ENCODE data around the gene ATP13A1. TPM values are rescaled to one million over a fixed set of nuclear protein-coding genes. Genes with fewer than 3 reads are reported as not detected.
"Not testable (repeated sequence)": the region's sequence is repeated elsewhere in the genome, so short reads cannot be mapped to it uniquely, and the experiment has no call there.

The ATP13A1 gene
- total RNA-seq, 2 experiments from 2014 or later = 88.6 to 96.1 TPM

DNA sequence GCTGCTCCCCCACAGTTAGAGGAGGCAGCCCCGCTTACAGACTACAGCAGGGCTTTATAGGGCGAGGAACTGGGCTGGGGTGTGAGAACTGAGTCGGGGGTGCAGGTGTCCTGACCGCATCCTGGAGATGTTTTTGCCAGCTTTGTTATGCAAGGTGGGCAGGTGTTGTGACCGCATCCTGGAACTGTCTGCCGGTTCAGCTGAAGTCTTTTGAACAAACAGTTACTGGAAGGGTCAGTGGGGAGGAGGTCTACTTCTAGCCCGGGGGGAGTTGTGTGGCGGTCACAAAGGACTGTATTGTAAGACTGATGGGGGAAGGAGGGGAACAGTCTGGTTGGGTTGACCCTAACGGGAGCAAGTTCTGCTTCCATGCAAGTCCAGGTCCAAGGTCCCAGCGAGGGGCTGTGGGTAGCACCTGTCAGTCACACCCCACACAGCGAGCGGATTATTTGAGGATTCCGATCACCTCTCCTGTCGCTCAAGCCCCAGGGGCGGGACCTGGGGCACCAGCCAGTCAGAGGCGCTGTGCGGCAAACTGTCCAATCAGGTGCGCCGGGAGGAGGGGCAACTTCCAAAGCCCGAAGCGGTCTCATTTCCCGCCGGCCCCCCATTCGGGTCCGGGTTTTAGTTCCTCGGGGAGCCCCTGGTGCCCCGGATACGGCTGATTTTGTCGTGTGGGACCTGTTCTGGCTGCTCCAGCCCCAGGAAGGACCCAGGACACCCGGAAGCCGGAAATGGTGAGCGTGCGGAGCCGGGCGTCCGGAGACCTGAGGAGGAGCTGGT lies 4.9 kb upstream of the ATP13A1 start, which contains the start of gene ZNF101:
Gene ZNF101 (plus strand): TSS at position 610 of the 783 bp plus-strand sequence. CDS start 125 bp downstream, at position 735.
- CTCF ChIA-PET = interaction anchor here (0.6 to 1.4 kb wide), 4 partner anchors 25 to 273 kb away, joined by 3 to 6 read pairs (median 5); partner anchors contain the start of genes GMIP, ZNF14 and ZNF506
- POLR2A ChIA-PET = interaction anchor here (0.9 to 2.2 kb wide), 4 partner anchors 70 to 198 kb away, joined by 3 to 14 read pairs (median 5); partner anchors contain the start of genes ZNF253 and ZNF506

DNA sequence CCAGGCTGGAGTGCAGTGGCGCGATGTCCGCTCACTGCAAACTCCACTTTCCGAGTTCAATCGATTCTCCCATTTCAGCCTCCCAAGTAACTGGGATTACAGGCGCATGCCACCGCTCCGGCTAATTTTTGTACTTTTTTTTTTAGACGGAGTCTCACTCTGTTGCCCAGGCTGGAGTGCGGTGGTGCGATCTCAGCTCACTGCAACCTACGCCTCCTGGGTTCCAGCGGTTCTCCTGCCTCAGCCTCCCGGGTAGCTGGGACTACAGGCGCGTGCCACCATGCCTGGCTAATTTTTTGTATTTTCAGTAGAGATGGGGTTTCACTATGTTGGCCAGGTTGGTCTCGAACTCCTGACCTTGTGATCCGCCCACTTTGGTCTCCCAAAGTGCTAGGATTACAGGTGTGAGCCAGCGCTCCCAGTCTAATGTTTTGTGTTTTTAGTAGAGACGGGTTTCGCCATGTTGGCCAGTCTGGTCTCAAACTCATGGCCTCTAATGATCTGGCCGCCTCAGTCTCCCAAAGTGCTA lies 2.0 kb upstream of the ATP13A1 start:
- CTCF ChIA-PET = interaction anchor here (0.7 to 1.0 kb wide), 3 partner anchors 63 to 211 kb away, joined by 3 to 4 read pairs (median 4); no protein-coding TSS in a partner anchor
- POLR2A ChIA-PET = not testable (repeated sequence)

DNA sequence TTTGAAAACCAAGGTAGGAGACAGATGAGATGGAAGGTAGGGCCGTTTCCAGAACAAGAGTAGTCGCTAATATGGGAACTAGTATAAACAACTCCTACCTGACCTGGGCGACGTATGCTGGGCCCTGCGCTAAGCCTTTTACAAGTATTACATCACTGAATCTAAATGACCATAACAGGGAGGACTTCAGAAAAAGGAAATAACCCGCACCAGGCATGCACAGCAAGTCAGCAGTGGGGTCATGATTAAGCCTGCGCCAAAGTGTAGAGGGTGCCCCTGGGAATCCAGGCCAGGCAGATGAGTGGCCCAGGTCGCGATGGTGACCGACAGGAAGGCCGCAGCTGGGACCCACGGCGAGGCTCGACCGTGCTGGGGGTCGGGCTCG lies 613 bp downstream of the ATP13A1 start:
- POLR2A ChIA-PET = interaction anchor here (0.6 to 1.9 kb wide), 5 partner anchors 17 to 211 kb away, joined by 3 to 6 read pairs (median 3); no protein-coding TSS in a partner anchor
- CTCF ChIA-PET = interaction anchor here (2.3 to 3.4 kb wide), 3 partner anchors 12 to 21 kb away, joined by 5 to 17 read pairs (median 12); partner anchors contain the start of gene GMIP

DNA sequence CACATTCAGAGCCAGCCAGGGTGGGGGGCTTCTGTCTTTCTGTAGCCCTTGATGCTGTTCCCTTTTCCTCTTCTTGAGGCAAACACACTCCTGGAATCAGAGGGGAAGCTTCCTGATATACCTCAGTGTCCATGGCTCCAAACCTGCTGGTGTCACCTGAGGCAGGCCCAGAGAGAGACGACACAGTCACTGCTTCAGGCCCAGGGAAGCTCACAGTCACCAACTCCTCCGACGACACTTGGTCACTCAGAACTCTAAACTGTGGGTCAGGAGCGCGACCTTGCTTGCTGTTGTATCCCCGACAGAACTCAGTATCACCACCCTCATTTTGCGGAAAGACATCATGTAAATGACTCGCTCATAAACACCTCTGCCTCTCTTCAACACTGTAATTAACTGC lies 1.1 kb downstream of the ATP13A1 start:
- POLR2A ChIA-PET = interaction anchor here (0.6 to 1.9 kb wide), 7 partner anchors 16 to 212 kb away, joined by 3 to 6 read pairs (median 3); partner anchors contain the start of genes NDUFA13, TSSK6 and ZNF506

DNA sequence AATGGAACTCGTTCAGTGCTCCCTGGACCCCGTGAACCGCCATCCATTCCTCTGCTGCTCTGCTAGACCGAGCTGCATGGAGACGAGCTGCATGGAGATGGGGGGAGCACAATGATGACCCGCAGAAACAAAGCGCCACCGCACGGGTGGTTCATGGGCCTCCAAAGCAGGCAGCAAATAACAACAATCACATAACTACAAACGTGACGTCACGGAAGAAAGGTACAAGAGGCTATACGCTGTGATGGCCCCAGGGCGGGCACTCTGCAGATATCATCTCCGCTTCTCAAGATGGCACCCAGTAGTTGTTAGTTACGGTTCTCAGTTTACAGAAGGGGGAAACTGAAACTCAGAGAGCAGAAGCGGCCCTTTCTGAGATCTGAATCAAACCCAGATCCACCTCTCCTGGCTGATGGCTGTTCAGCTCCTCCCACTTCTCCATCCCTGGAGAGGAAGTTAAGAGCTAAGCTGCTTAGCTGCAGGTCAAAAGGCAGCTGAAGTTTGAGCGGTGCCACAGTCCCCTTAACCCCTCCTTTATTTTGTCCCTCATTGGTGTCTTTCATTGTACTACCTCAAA lies 1.7 kb downstream of the ATP13A1 start:
- CTCF ChIA-PET = interaction anchor here (1.0 to 3.4 kb wide), 7 partner anchors 8 to 129 kb away, joined by 3 to 17 read pairs (median 5); partner anchors contain the start of gene GMIP
- POLR2A ChIA-PET = interaction anchor here (0.5 to 1.9 kb wide), 9 partner anchors 16 to 212 kb away, joined by 3 to 6 read pairs (median 3); partner anchors contain the start of genes NDUFA13, TSSK6, ZNF14 and ZNF506

More for the DNA sequence above, 1.1 kb downstream of the ATP13A1 start:
- CTCF ChIA-PET = interaction anchor here (1.0 to 3.4 kb wide), 7 partner anchors 9 to 130 kb away, joined by 3 to 17 read pairs (median 5); partner anchors contain the start of gene GMIP

DNA sequence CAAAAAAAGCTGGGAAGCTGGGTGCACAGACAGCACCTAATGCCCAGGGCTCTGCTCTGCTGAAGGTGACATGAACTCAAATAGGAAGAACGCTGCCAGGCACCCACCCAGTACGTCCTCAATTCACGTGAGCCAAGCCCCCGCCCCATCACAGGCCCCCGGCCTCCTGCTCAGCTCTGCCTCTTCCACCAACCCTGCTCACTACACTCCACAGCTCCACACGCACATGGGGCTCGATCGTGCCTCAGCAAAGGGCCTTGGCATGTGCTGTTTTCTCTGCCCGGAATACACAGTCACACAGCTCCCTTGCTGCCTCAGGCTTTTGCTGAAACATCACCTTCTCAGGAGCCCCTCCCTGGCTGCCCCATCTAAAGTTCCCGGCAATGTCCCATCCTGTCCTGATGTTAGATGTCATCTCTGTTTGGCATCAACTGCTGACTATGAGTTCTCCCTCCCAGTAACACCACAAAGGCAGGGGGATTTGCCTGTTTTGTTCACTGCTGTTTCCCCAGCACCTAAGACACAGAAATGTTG lies 2.3 kb downstream of the ATP13A1 start:
- ChIA-PET POLR2A (interaction anchor here (0.5 to 1.9 kb wide), 5 partner anchors 15 to 160 kb away, joined by 3 to 6 read pairs (median 5); partner anchors contain the start of genes NDUFA13, TSSK6, ZNF14 and ZNF506), CTCF (interaction anchor here (1.0 to 3.4 kb wide), 7 partner anchors 8 to 129 kb away, joined by 3 to 17 read pairs (median 5); partner anchors contain the start of gene GMIP)

DNA sequence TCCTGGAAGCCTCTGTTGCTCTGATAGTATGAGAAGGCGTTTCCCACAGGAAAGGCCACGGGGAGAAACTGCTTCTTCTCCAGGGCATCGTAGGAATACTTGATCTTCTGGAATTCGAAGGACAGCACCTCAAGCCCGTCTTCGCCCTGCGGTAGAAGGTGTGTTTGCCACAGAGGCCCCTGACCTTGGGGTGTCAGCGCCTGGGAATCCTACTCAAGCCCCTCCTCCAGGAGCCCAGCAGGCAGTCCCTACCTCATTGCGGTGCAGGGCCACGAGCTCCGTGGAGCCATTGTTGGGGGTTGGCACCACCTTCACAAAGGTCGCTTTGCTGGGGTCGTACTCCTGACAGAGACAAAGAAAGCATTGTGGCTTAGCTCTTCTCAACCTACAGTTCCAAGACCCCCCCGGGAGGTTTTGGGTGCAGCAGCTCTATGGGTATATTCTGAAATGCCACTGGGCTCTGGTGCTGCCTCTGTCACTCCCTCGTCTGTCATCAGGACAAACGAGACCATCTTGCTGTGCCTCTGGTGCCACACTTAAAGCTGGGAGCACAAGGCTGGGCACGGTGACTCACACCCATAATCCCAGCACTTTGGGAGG lies 3.7 kb downstream of the ATP13A1 start:
- CTCF ChIA-PET = interaction anchor here (3.4 kb wide), 1 partner anchor 16 kb away, joined by 17 read pairs; the partner anchor contains the start of gene GMIP
- POLR2A ChIA-PET = no interaction called here

DNA sequence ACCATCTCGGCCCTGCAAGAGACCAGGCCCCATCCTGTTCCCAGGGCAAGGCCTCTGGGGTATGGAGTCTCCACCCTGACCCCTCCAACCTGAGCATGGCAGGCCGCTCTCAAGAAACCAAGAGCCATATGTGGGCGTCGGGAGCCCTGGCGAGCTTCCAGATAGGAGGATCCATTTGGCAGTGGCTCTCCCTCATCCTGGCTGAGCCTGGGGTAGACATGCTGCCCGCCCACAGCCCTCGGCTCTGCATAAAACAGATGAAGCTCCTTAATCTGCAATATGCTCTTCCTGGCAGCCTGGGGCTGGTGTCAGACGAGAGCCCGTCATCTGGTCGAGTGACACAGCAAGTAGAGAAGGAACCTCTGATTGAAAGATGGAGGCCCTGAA lies 6.1 kb downstream of the ATP13A1 start:
- POLR2A ChIA-PET = no interaction called here
- CTCF ChIA-PET = interaction anchor here (0.6 to 2.2 kb wide), 3 partner anchors 13 to 125 kb away, joined by 3 to 10 read pairs (median 5); no protein-coding TSS in a partner anchor

DNA sequence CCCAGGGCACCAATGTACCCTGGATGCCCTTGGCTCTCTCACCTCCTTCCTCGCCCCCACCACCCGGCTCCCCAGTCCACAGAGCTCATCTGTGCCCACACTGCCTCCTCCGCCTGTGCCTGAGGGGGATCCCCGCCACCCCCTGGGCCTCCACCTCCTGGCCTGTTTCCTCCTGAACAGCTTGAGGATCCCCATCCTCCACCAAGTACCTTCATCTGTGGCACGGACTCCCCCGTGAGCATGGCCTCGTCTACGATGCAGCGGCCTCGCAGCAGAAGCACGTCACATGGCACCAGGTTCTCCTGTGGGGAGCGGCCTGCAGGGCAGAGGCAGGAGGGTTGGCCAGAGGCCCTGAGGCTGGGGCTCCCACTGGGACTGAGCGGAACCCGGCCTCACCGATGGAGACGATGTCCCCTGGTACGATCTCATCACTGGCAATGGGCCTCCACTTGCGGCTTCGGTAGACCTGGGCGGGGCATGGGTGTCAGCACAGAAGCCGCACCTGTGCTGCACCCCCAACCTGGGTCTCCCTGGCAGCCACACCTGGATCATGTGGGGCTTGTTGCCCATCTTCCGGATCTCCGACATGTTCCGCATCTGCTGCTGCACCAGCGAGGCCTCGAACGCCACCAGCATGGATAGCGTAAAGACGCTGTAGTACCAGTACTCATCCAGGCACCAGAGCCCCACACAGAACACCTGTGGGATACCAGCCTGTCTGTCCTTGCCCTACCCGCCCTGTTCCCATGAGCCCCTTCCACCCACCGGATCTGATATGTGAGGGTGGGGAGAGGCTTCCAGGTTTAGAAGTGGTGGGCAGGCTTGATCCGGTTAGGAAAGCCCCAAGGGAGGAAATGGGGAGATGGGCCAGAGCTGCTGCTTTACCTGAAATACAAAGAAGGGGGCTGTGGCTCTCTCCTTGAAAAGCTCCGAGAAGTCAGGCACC lies 6.8 kb downstream of the ATP13A1 start:
- ChIA-PET CTCF (interaction anchor here (0.6 to 2.2 kb wide), 3 partner anchors 13 to 125 kb away, joined by 3 to 10 read pairs (median 5); no protein-coding TSS in a partner anchor), POLR2A (no interaction called here)

DNA sequence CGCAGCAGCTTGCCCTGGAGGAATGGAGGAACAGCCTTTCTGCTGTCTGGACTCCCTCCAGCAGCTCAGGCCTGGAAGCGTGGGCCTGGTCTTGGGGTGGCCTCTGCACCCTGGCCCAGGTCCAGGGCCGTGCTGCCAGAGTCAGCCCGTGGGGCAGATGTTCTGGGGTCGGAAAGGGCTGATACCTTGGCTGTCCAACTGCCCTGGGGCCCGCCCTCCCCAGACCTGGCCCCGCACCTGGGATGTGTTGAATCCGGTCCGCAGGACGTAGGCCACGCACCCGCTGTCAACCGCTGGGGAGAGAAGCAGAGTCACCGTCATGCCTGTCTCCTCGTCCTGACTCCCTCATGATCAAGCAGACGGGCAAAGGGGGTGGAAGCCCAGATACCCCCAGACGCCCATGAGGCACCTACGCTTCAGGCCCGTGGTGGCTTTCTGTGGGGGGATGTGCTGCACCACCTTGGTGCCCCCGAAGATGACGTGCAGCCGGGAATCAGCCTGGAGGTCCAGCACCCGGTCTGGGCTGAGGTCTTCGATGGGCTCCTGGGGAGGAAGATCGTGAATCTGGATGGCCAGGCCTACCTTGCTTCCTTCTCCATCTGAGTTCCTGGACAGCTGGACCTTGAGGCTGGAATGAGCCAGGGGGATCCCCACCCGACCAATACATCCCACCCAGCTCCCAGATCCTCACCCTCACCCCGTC lies 7.7 kb downstream of the ATP13A1 start:
- CTCF ChIA-PET = interaction anchor here (1.4 kb wide), 1 partner anchor 12 kb away, joined by 6 read pairs; no protein-coding TSS in a partner anchor
- POLR2A ChIA-PET = no interaction called here

DNA sequence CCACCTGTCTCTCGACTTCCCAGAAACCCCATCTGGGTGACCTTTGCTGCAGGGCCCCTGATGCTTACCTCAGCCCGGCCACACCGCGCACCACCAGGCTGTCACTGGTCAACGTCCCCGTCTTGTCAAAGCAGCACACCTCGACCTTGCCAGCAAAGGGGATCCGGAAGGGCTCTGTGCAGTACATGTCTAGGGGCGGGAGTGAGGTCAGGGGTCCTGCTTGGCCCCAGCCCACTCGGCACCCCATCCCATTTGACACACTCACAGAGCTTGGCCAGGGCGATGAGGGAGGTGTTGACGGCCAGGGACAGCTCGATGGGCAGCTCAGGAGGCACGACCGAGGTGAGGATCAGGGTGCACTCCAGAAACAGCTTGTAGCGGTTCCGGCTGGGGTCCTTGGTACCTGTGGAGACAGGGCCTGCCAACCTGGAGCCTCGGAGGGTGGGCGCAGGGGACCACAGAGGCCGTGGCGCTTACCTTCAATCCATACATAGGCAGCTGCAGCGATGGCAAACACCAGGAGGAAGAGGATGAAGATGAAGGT lies 8.4 kb downstream of the ATP13A1 start:
- CTCF ChIA-PET = interaction anchor here (1.4 kb wide), 1 partner anchor 11 kb away, joined by 6 read pairs; no protein-coding TSS in a partner anchor
- POLR2A ChIA-PET = no interaction called here

DNA sequence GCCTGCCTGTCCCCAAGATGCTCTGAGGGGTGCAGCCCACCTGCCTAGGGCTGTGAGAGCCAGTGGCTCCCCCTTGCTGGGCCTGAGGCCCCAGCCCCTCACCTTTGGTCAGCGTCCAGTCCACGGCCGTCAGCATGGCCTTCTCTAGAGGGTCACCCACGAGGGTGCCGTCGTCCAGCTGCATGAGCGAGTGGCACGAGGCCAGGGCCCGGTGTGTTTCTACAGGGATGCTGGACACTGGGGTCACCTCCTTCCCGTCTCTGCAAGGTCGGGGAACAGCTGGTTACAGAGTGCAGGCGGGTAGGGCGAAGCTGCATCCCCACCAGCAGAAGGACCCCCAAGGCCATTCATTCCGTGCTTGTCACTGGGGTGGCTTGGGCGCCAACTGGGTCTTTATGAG lies 9.0 kb downstream of the ATP13A1 start:
- ChIA-PET CTCF (interaction anchor here (1.4 kb wide), 1 partner anchor 10 kb away, joined by 6 read pairs; no protein-coding TSS in a partner anchor), POLR2A (no interaction called here)

DNA sequence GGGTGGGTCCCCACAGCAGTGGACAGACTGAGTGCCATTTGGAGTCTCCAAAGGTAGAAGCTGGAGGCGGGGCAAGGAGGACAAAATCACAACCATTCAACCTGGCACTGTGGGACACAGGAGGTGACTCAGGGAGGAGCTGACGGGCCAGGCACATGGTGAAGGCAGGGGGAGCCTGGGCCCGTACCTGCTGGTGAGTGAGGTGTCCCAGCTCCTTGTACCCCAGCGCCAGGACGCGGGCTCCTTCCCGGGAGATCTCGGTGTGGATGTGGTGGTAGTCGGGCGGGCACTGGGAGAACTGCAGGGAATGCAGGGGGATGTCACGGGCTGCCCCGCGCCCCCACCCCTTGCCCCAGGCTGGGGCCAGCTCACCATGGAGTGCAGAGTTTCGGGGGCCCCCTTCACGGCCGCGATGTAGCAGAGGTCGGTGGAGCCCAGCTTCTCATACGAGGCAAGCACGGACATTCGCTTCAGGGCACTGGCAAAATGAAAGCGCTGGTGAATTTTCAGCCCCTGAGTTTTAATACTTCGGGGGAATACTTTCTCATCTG lies 9.8 kb downstream of the ATP13A1 start:
- ChIA-PET CTCF (interaction anchor here (1.0 to 2.4 kb wide), 2 partner anchors 8 to 10 kb away, joined by 4 to 17 read pairs; partner anchors contain the start of gene GMIP), POLR2A (interaction anchor here (0.7 kb wide), 1 partner anchor 56 kb away, joined by 5 read pairs; no protein-coding TSS in a partner anchor)

DNA sequence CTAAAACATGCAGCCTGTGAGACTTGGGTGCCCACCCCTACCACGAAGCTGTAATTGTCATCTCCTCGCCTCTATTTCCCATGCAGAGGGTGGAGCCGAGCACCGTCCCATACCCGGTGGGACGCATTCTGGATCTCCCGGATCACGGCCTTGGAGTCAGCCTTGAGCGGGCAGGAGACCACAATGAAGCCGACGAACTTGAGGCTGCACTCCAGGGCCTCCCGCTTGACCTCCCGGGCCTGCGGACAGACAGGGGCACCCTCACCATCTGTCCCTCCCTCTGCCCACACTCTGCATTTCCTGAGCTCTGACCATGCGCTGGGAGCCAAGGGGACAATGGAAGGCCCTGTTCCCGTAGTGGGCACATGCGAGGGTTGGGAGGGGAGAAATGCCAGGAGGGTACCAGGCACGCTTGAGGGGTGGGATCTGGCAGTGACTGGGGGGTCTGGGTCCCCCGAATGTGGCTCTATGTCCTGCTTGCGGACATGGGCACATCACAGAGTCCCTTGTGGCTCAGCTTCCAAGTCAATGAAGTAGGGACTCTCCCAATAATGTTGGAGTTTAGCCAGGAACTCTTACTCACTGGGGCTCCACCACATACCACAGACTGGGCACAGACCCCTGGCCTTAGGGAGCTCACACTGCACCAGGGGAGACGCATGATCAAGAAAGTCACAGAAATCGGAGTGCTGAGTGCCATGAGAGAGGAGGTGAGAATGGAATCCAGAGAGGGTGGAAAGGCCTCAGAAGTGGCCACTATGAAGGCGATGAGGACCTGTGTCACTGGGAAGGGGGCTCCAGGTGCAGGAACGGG lies 10.8 kb downstream of the ATP13A1 start:
- CTCF ChIA-PET = interaction anchor here (0.6 to 3.2 kb wide), 6 partner anchors 9 to 734 kb away, joined by 4 to 17 read pairs (median 4); partner anchors contain the start of genes COPE and GMIP

DNA sequence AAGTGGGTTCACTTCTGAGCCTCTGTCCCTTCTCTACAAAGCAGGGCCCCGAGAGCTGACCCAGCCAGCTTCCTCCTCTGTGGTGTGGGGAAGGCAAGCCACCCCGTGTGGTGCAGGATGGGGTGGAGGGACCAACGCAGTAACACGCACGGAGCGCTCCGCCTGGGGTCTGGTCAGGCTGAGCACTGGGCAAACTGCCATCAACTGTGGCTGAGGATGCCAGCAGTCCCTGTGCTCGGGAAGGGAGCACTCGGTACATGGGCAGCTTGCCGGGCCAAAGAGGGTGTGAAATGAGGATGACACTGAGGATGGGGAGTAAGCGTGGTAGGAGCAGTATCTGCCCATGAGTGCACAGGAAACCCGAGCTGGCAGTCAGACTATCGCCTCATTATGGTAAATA lies 12.4 kb downstream of the ATP13A1 start:
- POLR2A ChIA-PET = interaction anchor here (0.6 kb wide), 2 partner anchors 83 to 272 kb away, joined by 3 read pairs; no protein-coding TSS in a partner anchor
- CTCF ChIA-PET = interaction anchor here (1.7 to 3.4 kb wide), 3 partner anchors 11 to 119 kb away, joined by 4 to 12 read pairs (median 11); no protein-coding TSS in a partner anchor

More for the DNA sequence above, 10.8 kb downstream of the ATP13A1 start:
- POLR2A ChIA-PET = no interaction called here

All from activated CD8-positive, alpha-beta memory T cell treated with anti-CD3 and anti-CD28 coated beads for 36 hours (primary cell).